WTC11 (cell line): ENCODE measurements around the gene LENEP. TPM values are rescaled to one million over a fixed set of nuclear protein-coding genes. Genes with fewer than 3 reads are reported as not detected.

Experiments used
- ATAC-seq: fragments of 200-7000 bp; cut with Tn5 transposase; 2 replicates; pipeline ENCODE4 v1.10.0; 2021; ENCODE audit warnings: mild to moderate bottlenecking, moderate library complexity
- CTCF ChIA-PET: fragments of 300-600 bp; sonication (Branson Sonifier 250); formaldehyde crosslinking; loops from one replicate; lab custom pipeline; 2021; ENCODE audit warnings: antibody characterized with exemption; lab: Charles Lee
- POLR2A ChIA-PET: fragments of 350-600 bp; sonication (Branson Sonifier 250); formaldehyde crosslinking; loops from one replicate; lab custom pipeline; 2021; ENCODE audit warnings: antibody characterized with exemption; lab: Charles Lee
- DNase-seq: peaks from one replicate; pipeline ENCODE4 v3.0.0; 2021; ENCODE audit warnings: low spot score
- H3K27ac Mint-ChIP-seq: 2 replicates; pipeline ENCODE4 v1.8.0; 2021; ENCODE audit warnings: mixed read lengths
- H3K27me3 Mint-ChIP-seq: 2 replicates; pipeline ENCODE4 v1.8.0; 2021; ENCODE audit warnings: low read depth, mild to moderate bottlenecking, moderate library complexity, mixed read lengths
- H3K36me3 Mint-ChIP-seq: 2 replicates; pipeline ENCODE4 v1.8.0; 2021; ENCODE audit warnings: mixed read lengths
- H3K4me1 Mint-ChIP-seq: 2 replicates; pipeline ENCODE4 v1.8.0; 2022; ENCODE audit warnings: mixed read lengths
- H3K4me3 Mint-ChIP-seq: 2 replicates; pipeline ENCODE4 v1.8.0; 2021; ENCODE audit warnings: mild to moderate bottlenecking, moderate library complexity, mixed read lengths
- H3K9me3 Mint-ChIP-seq: 2 replicates; pipeline ENCODE4 v1.8.0; 2021; ENCODE audit warnings: mixed read lengths
- CBFB ChIP-seq: sonication (generic); formaldehyde crosslinking; IDR thresholded peaks from 2 replicates; pipeline ENCODE4 v1.8.1; 2022; ENCODE audit warnings: mild to moderate bottlenecking, low read depth, missing genetic modification reagents
- CREB1 ChIP-seq: sonication (generic); formaldehyde crosslinking; IDR thresholded peaks from 2 replicates; pipeline ENCODE4 v1.8.0; 2023; ENCODE audit warnings: mild to moderate bottlenecking, missing genetic modification reagents
- E2F1 ChIP-seq: sonication (generic); formaldehyde crosslinking; IDR thresholded peaks from 2 replicates; pipeline ENCODE4 v1.8.0; 2022; ENCODE audit warnings: mild to moderate bottlenecking, missing genetic modification reagents
- FOXJ3 ChIP-seq: sonication (generic); formaldehyde crosslinking; IDR thresholded peaks from 2 replicates; pipeline ENCODE4 v1.9.0; 2021; ENCODE audit warnings: missing genetic modification reagents, mild to moderate bottlenecking, borderline replicate concordance
- IRF2 ChIP-seq: sonication (generic); formaldehyde crosslinking; IDR thresholded peaks from 2 replicates; pipeline ENCODE4 v1.8.0; 2022; ENCODE audit warnings: low read depth, missing genetic modification reagents, borderline replicate concordance
- JAZF1 ChIP-seq: fragments of 250-450 bp; sonication (Bioruptor Pico); IDR thresholded peaks from 2 replicates; pipeline ENCODE4 v1.9.0; 2021; ENCODE audit warnings: moderate library complexity, mild to moderate bottlenecking, inconsistent platforms
- NFYB ChIP-seq: sonication (generic); formaldehyde crosslinking; conservative IDR thresholded peaks from 2 replicates; pipeline ENCODE4 v1.8.0; 2022; ENCODE audit warnings: low read depth, missing genetic modification reagents
- NR1H2 ChIP-seq: sonication (generic); formaldehyde crosslinking; IDR thresholded peaks from 2 replicates; pipeline ENCODE4 v1.9.0; 2021; ENCODE audit warnings: mild to moderate bottlenecking, moderate library complexity, missing genetic modification reagents
- NR2C2 ChIP-seq: sonication (generic); formaldehyde crosslinking; IDR thresholded peaks from 2 replicates; pipeline ENCODE4 v1.8.0; 2022; ENCODE audit warnings: mild to moderate bottlenecking, missing genetic modification reagents
- RORB ChIP-seq: fragments of 250-450 bp; sonication (Bioruptor Pico); IDR thresholded peaks from 2 replicates; pipeline ENCODE4 v1.9.0; 2021; ENCODE audit warnings: mild to moderate bottlenecking
- TEAD1 ChIP-seq: sonication (generic); formaldehyde crosslinking; IDR thresholded peaks from 2 replicates; pipeline ENCODE4 v1.8.0; 2022; ENCODE audit warnings: mild to moderate bottlenecking, missing genetic modification reagents
- TEAD4 ChIP-seq: sonication (generic); formaldehyde crosslinking; IDR thresholded peaks from 2 replicates; pipeline ENCODE4 v1.8.0; 2022; ENCODE audit warnings: mild to moderate bottlenecking, missing genetic modification reagents
- ZBTB43 ChIP-seq: sonication (generic); formaldehyde crosslinking; IDR thresholded peaks from 2 replicates; pipeline ENCODE4 v1.8.1; 2023; ENCODE audit warnings: mild to moderate bottlenecking, missing genetic modification reagents
- ZNF219 ChIP-seq: sonication (generic); formaldehyde crosslinking; IDR thresholded peaks from 2 replicates; pipeline ENCODE4 v1.8.0; 2023; ENCODE audit warnings: missing genetic modification reagents, mild to moderate bottlenecking, borderline replicate concordance
- ZNF281 ChIP-seq: sonication (generic); formaldehyde crosslinking; IDR thresholded peaks from 2 replicates; pipeline ENCODE4 v1.8.0; 2023; ENCODE audit warnings: mild to moderate bottlenecking, missing genetic modification reagents
- ZNF423 ChIP-seq: fragments of 250-450 bp; sonication (Bioruptor Pico); IDR thresholded peaks from 2 replicates; pipeline ENCODE4 v2.1.2; 2022; ENCODE audit warnings: mild to moderate bottlenecking, moderate library complexity
- ZNF425 ChIP-seq: fragments of 250-450 bp; sonication (Bioruptor Pico); conservative IDR thresholded peaks from 2 replicates; pipeline ENCODE4 v1.9.0; 2021; ENCODE audit warnings: mild to moderate bottlenecking
- total RNA-seq: library from RNA; stranded (reverse); gene quantifications from 3 replicates; pipeline ENCODE4 v1.2.3, GENCODE V29; 2021
- TF ChIP-seq, protein P1 (sequence below): sonication (generic); formaldehyde crosslinking; IDR thresholded peaks from 2 replicates; pipeline ENCODE4 v1.8.0; 2022; ENCODE audit warnings: mild to moderate bottlenecking, missing genetic modification reagents
- TF ChIP-seq, protein P2 (sequence below): sonication (generic); formaldehyde crosslinking; IDR thresholded peaks from 2 replicates; pipeline ENCODE4 v1.8.0; 2023; ENCODE audit warnings: missing genetic modification reagents
- TF ChIP-seq, protein P3 (sequence below): sonication (generic); formaldehyde crosslinking; IDR thresholded peaks from 2 replicates; pipeline ENCODE4 v1.8.1; 2022; ENCODE audit warnings: mild to moderate bottlenecking, missing genetic modification reagents, moderate library complexity, borderline replicate concordance
- TF ChIP-seq, protein P4 (sequence below): sonication (generic); formaldehyde crosslinking; IDR thresholded peaks from 2 replicates; pipeline ENCODE4 v1.8.0; 2022; ENCODE audit warnings: mild to moderate bottlenecking, missing genetic modification reagents

The LENEP gene
- total RNA-seq, 1 experiment from 2014 or later, result 1.2 TPM

DNA sequence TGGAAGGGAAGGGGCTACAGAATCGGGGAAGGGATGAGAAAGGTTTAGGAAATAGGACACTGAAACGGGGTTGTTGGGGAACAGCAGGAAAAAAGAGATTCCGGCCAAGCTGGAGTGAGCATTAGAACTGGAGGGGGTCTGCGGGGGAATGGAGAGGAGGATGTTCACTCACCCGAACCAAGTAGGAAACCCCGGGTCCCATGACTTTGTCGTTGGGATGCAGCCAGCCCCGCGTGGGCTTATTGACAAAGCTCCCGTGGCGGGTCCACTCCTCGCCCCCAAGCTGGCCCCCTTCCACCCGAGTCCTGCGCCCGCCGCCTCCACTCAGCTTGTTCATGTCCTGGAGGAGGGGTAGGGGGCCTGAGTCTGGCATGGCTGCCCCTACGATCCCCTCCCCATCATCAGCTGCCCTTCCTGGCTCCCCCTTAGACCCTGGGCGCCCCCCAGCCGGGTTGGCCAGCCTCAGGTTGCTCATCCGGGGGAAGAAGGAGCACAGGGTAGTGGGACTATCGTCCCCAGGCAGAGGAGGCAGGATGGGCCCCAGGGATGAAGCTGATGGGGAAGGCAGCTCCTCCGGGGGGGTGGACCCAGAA lies 23.4 kb upstream of the LENEP start:
- Mint-ChIP-seq H3K4me3 (no peak overlapping the region), H3K9me3 (no peaks in the 10 kb centered on the region), H3K36me3 (peaks cover 33% of the 10 kb centered on the region), H3K27ac (peak overlapping the region; percentile 81; the same call in 1 of the 2 replicates), H3K27me3 (no peaks in the 10 kb centered on the region), H3K4me1 (peaks cover 42% of the 10 kb centered on the region)
- POLR2A ChIA-PET, result interaction anchor here (0.6 to 7.3 kb wide), 20 partner anchors 8 to 934 kb away, joined by 3 to 176 read pairs (median 4); partner anchors contain the start of genes CHRNB2, EFNA3, FLAD1 and KCNN3
- no peak for TF ChIP-seq ZNF219
- no peak for TF ChIP-seq E2F1
- TF ChIP-seq, protein P1, sequence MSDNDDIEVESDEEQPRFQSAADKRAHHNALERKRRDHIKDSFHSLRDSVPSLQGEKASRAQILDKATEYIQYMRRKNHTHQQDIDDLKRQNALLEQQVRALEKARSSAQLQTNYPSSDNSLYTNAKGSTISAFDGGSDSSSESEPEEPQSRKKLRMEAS (CRISPR knock-in tag), result no peak
- TF ChIP-seq CREB1 (CRISPR knock-in tag), result no peak
- TF ChIP-seq, protein P2, sequence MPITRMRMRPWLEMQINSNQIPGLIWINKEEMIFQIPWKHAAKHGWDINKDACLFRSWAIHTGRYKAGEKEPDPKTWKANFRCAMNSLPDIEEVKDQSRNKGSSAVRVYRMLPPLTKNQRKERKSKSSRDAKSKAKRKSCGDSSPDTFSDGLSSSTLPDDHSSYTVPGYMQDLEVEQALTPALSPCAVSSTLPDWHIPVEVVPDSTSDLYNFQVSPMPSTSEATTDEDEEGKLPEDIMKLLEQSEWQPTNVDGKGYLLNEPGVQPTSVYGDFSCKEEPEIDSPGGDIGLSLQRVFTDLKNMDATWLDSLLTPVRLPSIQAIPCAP (CRISPR knock-in tag), result no peak
- no peak for TF ChIP-seq NFYB (CRISPR knock-in tag)
- no peak for TF ChIP-seq CBFB
- TF ChIP-seq TEAD1, result no peak
- TF ChIP-seq RORB (CRISPR knock-in tag), result no peak
- TF ChIP-seq JAZF1 (CRISPR knock-in tag), result no peak
- no peak for TF ChIP-seq ZNF425 (CRISPR knock-in tag)
- no peak for TF ChIP-seq ZBTB43 (CRISPR knock-in tag)
- no peak for TF ChIP-seq IRF2 (CRISPR knock-in tag)
- TF ChIP-seq, protein P3, sequence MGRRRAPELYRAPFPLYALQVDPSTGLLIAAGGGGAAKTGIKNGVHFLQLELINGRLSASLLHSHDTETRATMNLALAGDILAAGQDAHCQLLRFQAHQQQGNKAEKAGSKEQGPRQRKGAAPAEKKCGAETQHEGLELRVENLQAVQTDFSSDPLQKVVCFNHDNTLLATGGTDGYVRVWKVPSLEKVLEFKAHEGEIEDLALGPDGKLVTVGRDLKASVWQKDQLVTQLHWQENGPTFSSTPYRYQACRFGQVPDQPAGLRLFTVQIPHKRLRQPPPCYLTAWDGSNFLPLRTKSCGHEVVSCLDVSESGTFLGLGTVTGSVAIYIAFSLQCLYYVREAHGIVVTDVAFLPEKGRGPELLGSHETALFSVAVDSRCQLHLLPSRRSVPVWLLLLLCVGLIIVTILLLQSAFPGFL (CRISPR knock-in tag), result no peak
- no peak for TF ChIP-seq NR2C2 (CRISPR knock-in tag)
- ATAC-seq (no peak), DNase-seq (no peak)
- CTCF ChIA-PET, result interaction anchor here (0.6 to 8.3 kb wide), 22 partner anchors 8 to 281 kb away, joined by 3 to 176 read pairs (median 7); partner anchors contain the start of genes ADAM15, EFNA4, FLAD1 and KRTCAP2

- Mint-ChIP-seq H3K4me1 (peaks cover 42% of the 10 kb centered on the region), H3K27ac (peak within 1 kb of the TSS; percentile 81; the same call in 1 of the 2 replicates), H3K9me3 (no peaks in the 10 kb centered on the region), H3K4me3 (no peak within 1 kb of the TSS), H3K27me3 (no peaks in the 10 kb centered on the region), H3K36me3 (peaks cover 25% of the 10 kb centered on the region)
- peak; percentile 63 for ATAC-seq
- POLR2A ChIA-PET, result interaction anchor here (0.6 to 7.3 kb wide), 26 partner anchors 9 to 403 kb away, joined by 3 to 176 read pairs (median 4); partner anchors contain the start of genes CHRNB2, EFNA3, FLAD1 and KCNN3
- CTCF ChIA-PET, result interaction anchor here (0.8 to 8.3 kb wide), 24 partner anchors 9 to 280 kb away, joined by 3 to 176 read pairs (median 6); partner anchors contain the start of genes ADAM15, FLAD1, KRTCAP2 and LENEP
- peak; percentile 96 for DNase-seq
- TF ChIP-seq RORB (CRISPR knock-in tag) (no peak), ZNF423 (CRISPR knock-in tag) (no peak), FOXJ3 (no peak), NR1H2 (CRISPR knock-in tag) (no peak), ZNF281 (0 out of 2 replicates have a peak, but pooled peaks have one; percentile 13), TEAD4 (CRISPR knock-in tag) (no peak)
- TF ChIP-seq, protein P4, sequence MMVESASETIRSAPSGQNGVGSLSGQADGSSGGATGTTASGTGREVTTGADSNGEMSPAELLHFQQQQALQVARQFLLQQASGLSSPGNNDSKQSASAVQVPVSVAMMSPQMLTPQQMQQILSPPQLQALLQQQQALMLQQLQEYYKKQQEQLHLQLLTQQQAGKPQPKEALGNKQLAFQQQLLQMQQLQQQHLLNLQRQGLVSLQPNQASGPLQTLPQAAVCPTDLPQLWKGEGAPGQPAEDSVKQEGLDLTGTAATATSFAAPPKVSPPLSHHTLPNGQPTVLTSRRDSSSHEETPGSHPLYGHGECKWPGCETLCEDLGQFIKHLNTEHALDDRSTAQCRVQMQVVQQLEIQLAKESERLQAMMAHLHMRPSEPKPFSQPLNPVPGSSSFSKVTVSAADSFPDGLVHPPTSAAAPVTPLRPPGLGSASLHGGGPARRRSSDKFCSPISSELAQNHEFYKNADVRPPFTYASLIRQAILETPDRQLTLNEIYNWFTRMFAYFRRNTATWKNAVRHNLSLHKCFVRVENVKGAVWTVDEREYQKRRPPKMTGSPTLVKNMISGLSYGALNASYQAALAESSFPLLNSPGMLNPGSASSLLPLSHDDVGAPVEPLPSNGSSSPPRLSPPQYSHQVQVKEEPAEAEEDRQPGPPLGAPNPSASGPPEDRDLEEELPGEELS (CRISPR knock-in tag), result 0 out of 2 replicates have a peak, but pooled peaks have one; percentile 25
- TF ChIP-seq, protein P1 (CRISPR knock-in tag), result no peak; the same call in 1 of the 2 replicates
Measured at GRCh38 chr1:154970631-154971340, 22.6 kb upstream of the LENEP start, which contains the start of gene SHC1. Gene SHC1, minus strand, starts transcription at chr1:154970747. Its CDS starts 221 bp downstream, at chr1:154970526.
